WI38 (cell line): ENCODE measurements around the gene MKNK2.

ENCODE experiments used
- H3K4me3 ChIP-seq: 2 replicates; pipeline ENCODE4 v1.5.1; 2011; ENCODE audit warnings: low read depth, mild to moderate bottlenecking, control low read depth, low read length
- CTCF ChIP-seq: IDR thresholded peaks from 2 replicates; pipeline ENCODE4 v1.5.1; 2012; ENCODE audit warnings: low read depth, mild to moderate bottlenecking, control low read depth, low read length

MKNK2 gene

GRCh38 chr19:2064788-2065524 is 13.9 kb upstream of the MKNK2 start:
- H3K4me3 ChIP-seq = no peak overlapping the region
- TF ChIP-seq CTCF = no peak

- no peak overlapping the region for H3K4me3 ChIP-seq
- no peak for TF ChIP-seq CTCF
Observed at GRCh38 chr19:2064395-2064787, 13.3 kb upstream of the MKNK2 start.

- TF ChIP-seq CTCF = no peak
- no peak overlapping the region for H3K4me3 ChIP-seq
Observed at GRCh38 chr19:2063824-2064223, 12.8 kb upstream of the MKNK2 start.

- H3K4me3 ChIP-seq = no peak overlapping the region
- TF ChIP-seq CTCF = no peak
Observed at GRCh38 chr19:2062770-2063169, 11.7 kb upstream of the MKNK2 start.

GRCh38 chr19:2062389-2062729 is 11.3 kb upstream of the MKNK2 start:
- H3K4me3 ChIP-seq = peak overlapping the region; percentile 63
- no peak for TF ChIP-seq CTCF

- peak overlapping the region; percentile 63 for H3K4me3 ChIP-seq
- TF ChIP-seq CTCF = no peak
Observed at GRCh38 chr19:2061495-2062388, 10.7 kb upstream of the MKNK2 start.

GRCh38 chr19:2060884-2061494 is 9.9 kb upstream of the MKNK2 start:
- TF ChIP-seq CTCF = no peak
- H3K4me3 ChIP-seq = peak overlapping the region; percentile 63
